Right atrium auricular region (tissue), 2 donors: ENCODE measurements around the gene LRCH2. TPM values are rescaled to one million over a fixed set of nuclear protein-coding genes. Genes with fewer than 3 reads are reported as not detected.

Experiments used
- DNase-seq: peaks from one replicate; pipeline ENCODE4 v3.0.0-alpha.2; 2019; ENCODE audit warnings: low spot score
- H3K27ac ChIP-seq, 2 donors: fragments of 200-600 bp; sonication (generic); 1 replicate in 1 of 2; 2 replicates in 1 of 2; pipeline ENCODE4 v1.5.1; 2016 to 2019
- H3K27me3 ChIP-seq, 2 donors: fragments of 200-600 bp; sonication (generic); one replicate each; pipeline versions ENCODE4 v1.5.1 to v1.6.0; 2017 to 2019
- H3K36me3 ChIP-seq: fragments of 200-600 bp; sonication (generic); one replicate; pipeline ENCODE4 v1.5.1; 2016
- H3K4me1 ChIP-seq, 2 donors: fragments of 200-600 bp; sonication (generic); one replicate each; pipeline versions ENCODE4 v1.5.1 to v1.6.0; 2017 to 2019
- H3K4me3 ChIP-seq, 2 donors: fragments of 200-600 bp; sonication (generic); 1 replicate in 1 of 2; 2 replicates in 1 of 2; pipeline ENCODE4 v1.5.1; 2017 to 2019; ENCODE audit warnings: mild to moderate bottlenecking in 1 of 2, moderate library complexity in 1 of 2
- H3K9me3 ChIP-seq, 2 donors: fragments of 200-600 bp; sonication (generic); one replicate each; pipeline ENCODE4 v1.5.1; 2019
- total RNA-seq, 2 donors: library from RNA; depleted of rRNA; stranded (reverse); fragments of >200 nt; gene quantifications; one replicate each; pipeline ENCODE4 v1.1.0, GENCODE V29; 2016
- TF ChIP-seq, protein P1 (sequence below), 2 donors: fragments of 200-600 bp; sonication (generic); IDR thresholded peaks; one replicate each; pipeline ENCODE4 v1.5.1; 2019; ENCODE audit warnings: antibody characterized with exemption in 2 of 2

The LRCH2 gene
- total RNA-seq, 2 donors from 2014 or later: 4.9 to 6.0 TPM

DNA sequence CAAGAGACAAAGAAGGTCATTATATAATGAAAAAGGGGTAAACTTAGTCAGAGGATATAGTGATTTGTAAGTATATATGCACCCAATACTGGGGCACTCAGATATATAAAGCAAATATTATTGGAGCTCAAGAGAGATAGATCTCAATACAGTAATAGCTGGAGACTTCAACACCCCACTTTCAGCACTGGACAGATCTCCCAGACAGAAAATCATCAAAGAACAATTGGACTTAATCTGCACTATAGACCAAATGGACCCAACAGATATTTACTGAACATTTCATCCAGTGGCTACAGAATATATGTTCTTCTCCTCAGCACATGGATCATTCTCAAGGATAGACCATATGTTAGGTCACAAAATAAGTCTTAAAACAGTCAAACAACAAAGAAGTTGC, 91.8 kb downstream of the LRCH2 start:
- DNase-seq: no peak
- Histone ChIP-seq H3K27ac (no peak overlapping the region), H3K4me1 (no peaks in the 10 kb centered on the region), H3K27me3 (no peaks in the 10 kb centered on the region), H3K4me3 (no peak overlapping the region), H3K36me3 (no peaks in the 10 kb centered on the region), H3K9me3 (peaks cover 0 to 6% of the 10 kb centered on the region in 2 donors)
- TF ChIP-seq, protein P1, sequence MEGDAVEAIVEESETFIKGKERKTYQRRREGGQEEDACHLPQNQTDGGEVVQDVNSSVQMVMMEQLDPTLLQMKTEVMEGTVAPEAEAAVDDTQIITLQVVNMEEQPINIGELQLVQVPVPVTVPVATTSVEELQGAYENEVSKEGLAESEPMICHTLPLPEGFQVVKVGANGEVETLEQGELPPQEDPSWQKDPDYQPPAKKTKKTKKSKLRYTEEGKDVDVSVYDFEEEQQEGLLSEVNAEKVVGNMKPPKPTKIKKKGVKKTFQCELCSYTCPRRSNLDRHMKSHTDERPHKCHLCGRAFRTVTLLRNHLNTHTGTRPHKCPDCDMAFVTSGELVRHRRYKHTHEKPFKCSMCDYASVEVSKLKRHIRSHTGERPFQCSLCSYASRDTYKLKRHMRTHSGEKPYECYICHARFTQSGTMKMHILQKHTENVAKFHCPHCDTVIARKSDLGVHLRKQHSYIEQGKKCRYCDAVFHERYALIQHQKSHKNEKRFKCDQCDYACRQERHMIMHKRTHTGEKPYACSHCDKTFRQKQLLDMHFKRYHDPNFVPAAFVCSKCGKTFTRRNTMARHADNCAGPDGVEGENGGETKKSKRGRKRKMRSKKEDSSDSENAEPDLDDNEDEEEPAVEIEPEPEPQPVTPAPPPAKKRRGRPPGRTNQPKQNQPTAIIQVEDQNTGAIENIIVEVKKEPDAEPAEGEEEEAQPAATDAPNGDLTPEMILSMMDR (IDR thresholded peaks at IDR 0.05): no peak

- Histone ChIP-seq H3K4me3 (no peak overlapping the region), H3K9me3 (peaks cover 0 to 6% of the 10 kb centered on the region in 2 donors), H3K27ac (no peak overlapping the region), H3K4me1 (no peaks in the 10 kb centered on the region), H3K36me3 (no peaks in the 10 kb centered on the region), H3K27me3 (no peaks in the 10 kb centered on the region)
- TF ChIP-seq, protein P1 (IDR thresholded peaks at IDR 0.05): no peak
- no peak for DNase-seq
These were observed 95.9 kb downstream of the LRCH2 start for GRCh38 chrX:115138040-115138439.

DNA sequence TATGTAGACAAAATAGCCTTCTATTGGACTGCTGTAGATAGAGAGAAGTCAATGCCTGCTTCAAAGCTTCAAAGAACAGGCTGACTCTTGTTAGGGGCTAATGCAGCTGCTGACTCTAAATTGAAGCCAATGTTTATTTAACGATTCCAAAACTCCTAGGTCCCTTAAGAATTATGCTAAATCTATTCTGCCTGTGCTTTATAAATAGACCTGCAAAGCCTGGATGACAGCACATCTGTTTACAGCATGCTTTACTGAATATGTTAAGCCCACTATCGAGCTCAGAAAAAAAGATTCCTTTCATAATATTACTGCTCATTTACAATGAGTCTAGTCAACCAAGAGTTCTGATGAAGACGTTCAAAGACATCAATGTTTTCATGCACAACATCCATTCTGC, 99.5 kb downstream of the LRCH2 start:
- Histone ChIP-seq H3K4me3 (no peak overlapping the region), H3K4me1 (no peaks in the 10 kb centered on the region), H3K9me3 (no peaks in the 10 kb centered on the region), H3K36me3 (no peaks in the 10 kb centered on the region), H3K27ac (no peak overlapping the region), H3K27me3 (no peaks in the 10 kb centered on the region)
- TF ChIP-seq, protein P1 (IDR thresholded peaks at IDR 0.05): no peak
- no peak for DNase-seq

DNA sequence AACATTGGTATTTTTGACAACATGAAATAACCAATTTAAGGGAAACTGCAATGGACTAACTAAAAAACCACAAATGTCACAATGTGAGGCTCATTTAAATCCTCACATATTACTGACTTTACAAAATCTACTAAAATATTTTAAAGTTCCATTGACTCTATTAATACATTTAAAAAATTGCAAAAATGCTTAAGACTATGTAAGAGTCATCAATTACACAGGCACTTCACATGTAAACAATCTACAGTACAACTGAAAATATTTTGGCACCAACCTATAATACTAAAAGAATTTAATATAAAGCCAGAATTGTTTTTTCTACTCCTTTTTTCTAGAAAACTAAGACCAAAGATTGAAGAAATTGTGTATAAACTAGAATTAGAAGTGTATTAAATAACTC, 121.5 kb downstream of the LRCH2 start:
- Histone ChIP-seq H3K36me3 (no peaks in the 10 kb centered on the region), H3K9me3 (peaks cover 0 to 4% of the 10 kb centered on the region in 2 donors), H3K4me3 (no peak overlapping the region), H3K4me1 (no peaks in the 10 kb centered on the region), H3K27ac (no peak overlapping the region), H3K27me3 (no peaks in the 10 kb centered on the region)
- no peak for DNase-seq
- TF ChIP-seq, protein P1 (IDR thresholded peaks at IDR 0.05): no peak

DNA sequence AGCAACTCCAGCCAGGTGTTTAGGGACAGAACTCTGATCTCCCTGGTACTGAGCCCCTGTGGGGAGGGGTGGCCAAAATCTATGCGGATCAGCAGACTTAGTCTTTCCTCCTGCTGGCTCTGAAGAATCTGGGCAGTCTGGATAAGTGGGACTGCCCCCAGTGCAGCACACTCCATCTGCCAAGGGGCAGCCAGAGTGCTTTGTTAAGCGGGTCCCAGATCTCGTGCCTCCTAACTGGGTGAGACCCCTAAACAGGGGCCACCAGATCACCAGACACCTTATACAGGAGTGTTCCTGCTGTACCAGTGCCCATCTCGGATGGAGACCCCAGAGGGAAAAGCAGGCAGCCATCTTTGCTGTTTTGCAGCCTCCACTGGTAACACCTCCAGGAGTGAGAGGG, 135.0 kb downstream of the LRCH2 start:
- H3K36me3 ChIP-seq: no peaks in the 10 kb centered on the region
- H3K4me3 ChIP-seq: no peak overlapping the region
- H3K27me3 ChIP-seq: no peaks in the 10 kb centered on the region
- no peak overlapping the region for H3K27ac ChIP-seq
- peaks cover 0 to 17% of the 10 kb centered on the region in 2 donors for H3K9me3 ChIP-seq
- TF ChIP-seq, protein P1 (IDR thresholded peaks at IDR 0.05): no peak
- DNase-seq: no peak
- H3K4me1 ChIP-seq: no peaks in the 10 kb centered on the region

DNA sequence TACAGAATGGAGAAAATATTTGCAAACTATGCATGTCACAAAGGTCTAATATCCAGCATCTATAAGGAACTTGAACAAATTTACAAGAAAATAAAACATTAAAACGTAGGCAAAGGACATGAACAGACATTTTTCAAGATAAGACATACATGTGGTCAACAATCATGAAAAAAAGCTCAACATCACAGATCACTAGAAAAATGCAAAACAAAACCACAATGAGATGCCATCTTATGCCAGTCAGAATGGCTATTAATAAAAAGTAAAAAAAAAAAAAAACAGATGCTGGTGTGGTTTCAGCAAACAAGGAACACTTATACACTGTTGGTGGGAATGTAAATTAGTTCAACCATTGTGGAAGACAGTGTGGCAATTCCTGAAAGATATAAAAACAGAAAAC, 140.7 kb downstream of the LRCH2 start:
- no peak for DNase-seq
- H3K36me3 ChIP-seq: no peaks in the 10 kb centered on the region
- no peaks in the 10 kb centered on the region for H3K27me3 ChIP-seq
- no peak overlapping the region for H3K27ac ChIP-seq
- H3K4me3 ChIP-seq: no peak overlapping the region
- H3K9me3 ChIP-seq: peaks cover 0 to 7% of the 10 kb centered on the region in 2 donors
- no peaks in the 10 kb centered on the region for H3K4me1 ChIP-seq
- TF ChIP-seq, protein P1 (IDR thresholded peaks at IDR 0.05): no peak
